Ovary (tissue), 9 donors: Measurements from ENCODE around the gene ABHD10. TPM values are rescaled to one million over a fixed set of nuclear protein-coding genes. Genes with fewer than 3 reads are reported as not detected.

Experiments used
- DNase-seq, 5 donors: peaks; one replicate each; pipeline ENCODE4 v3.0.0-alpha.2; 2019 to 2020
- H3K27ac ChIP-seq, 2 donors: fragments of 200-600 bp; one replicate each; pipeline versions ENCODE4 v1.5.1 to v1.8.0; 2019 to 2022
- H3K27me3 ChIP-seq: fragments of 200-600 bp; one replicate; pipeline ENCODE4 v1.8.0; 2022
- H3K36me3 ChIP-seq: fragments of 200-600 bp; sonication (generic); one replicate; pipeline ENCODE4 v1.5.1; 2019
- H3K4me1 ChIP-seq: one replicate; pipeline ENCODE4 v1.8.1; 2013; ENCODE audit warnings: mild to moderate bottlenecking, moderate library complexity; ENCODE audit not compliant: insufficient read depth
- H3K4me3 ChIP-seq: fragments of 200-600 bp; sonication (generic); one replicate; pipeline ENCODE4 v1.5.1; 2017
- H3K9me3 ChIP-seq, 2 donors: fragments of 200-600 bp in 1 of 2; sonication (generic) in 1 of 2; one replicate each; pipeline versions ENCODE4 v1.5.1 to v1.8.1; 2013 to 2019; ENCODE audit warnings: mild to moderate bottlenecking in 1 of 2, moderate library complexity in 1 of 2
- CTCF ChIP-seq, 3 donors: fragments of 450-650 bp in 2 of 3; fragments of 200-600 bp in 1 of 3; IDR thresholded peaks; one replicate each; pipeline versions ENCODE4 v1.5.1 to v1.8.0; 2016 to 2022; ENCODE audit warnings: antibody characterized with exemption in 3 of 3, mild to moderate bottlenecking in 1 of 3
- EP300 ChIP-seq: sonication (generic); formaldehyde crosslinking; IDR thresholded peaks from one replicate; pipeline ENCODE4 v1.6.1; 2017; ENCODE audit warnings: antibody characterized with exemption
- POLR2A ChIP-seq: fragments of 450-650 bp; IDR thresholded peaks from one replicate; pipeline ENCODE4 v1.6.1; 2017; ENCODE audit warnings: antibody characterized with exemption, mild to moderate bottlenecking, moderate library complexity
- WGBS, 3 donors: extraction: QIAGEN DNeasy Blood & Tissue Kit in 1 of 3; methylation state at CpG; one replicate each; pipeline versions ENCODE4 v1.1.5 to v1.1.7; 2013 to 2017; 5-methylcytosine and 5-hydroxymethylcytosine counted together
- intact Hi-C, 4 donors: fragments of 100-400 bp; cut with DNase I; formaldehyde crosslinking; loops; one replicate each; pipeline versions ENCODE4 v1.11.0 to v1.15.1; 2022 to 2023
- polyA plus RNA-seq, 2 donors: library from polyadenylated mRNA; stranded (reverse); fragments of 200-250 nt in 1 of 2; fragments of 350-450 nt in 1 of 2; fragmentation: Illumina TruSeq in 1 of 2; extraction: RNeasy Lipid Tissue Mini Kit (QIAGEN cat#74804) in 1 of 2; gene quantifications; one replicate each; pipeline ENCODE4 v1.2.3, GENCODE V29; 2013 to 2014
- total RNA-seq, 7 donors: library from RNA; depleted of rRNA in 2 of 7; stranded (reverse); fragments of >200 nt in 2 of 7; fragmentation: NEBNext Ultra II Directional in 3 of 7; extraction: Animal tissue kit (Norgen Biotek cat#: 25700) in 3 of 7; gene quantifications; one replicate each; pipeline versions ENCODE4 v1.1.0 to v1.2.4, GENCODE V29; 2016 to 2023
- donor health status: DM: no; HTN: no; CAD: no; lungs with moderate emphysema.
- donor health status: DM: no; HTN: no; CAD: no.
- donor health status: Bipolar disorder and iron deficiency.
- donor health status: DM: yes; HTN: yes; CAD: no.
- donor health status: DM: no; HTN: no; CAD: no.
- donor health status: DM: yes; HTN: yes; CAD: no.

ABHD10 gene
- total and polyA plus RNA-seq, 9 donors: 18.2 to 37.0 (median 27.9) TPM

- no peak for DNase-seq
- H3K4me3 ChIP-seq: no peak overlapping the region
- H3K27ac ChIP-seq: no peak overlapping the region
- peaks cover 2% of the 10 kb centered on the region for H3K4me1 ChIP-seq
- no peaks in the 10 kb centered on the region for H3K36me3 ChIP-seq
- WGBS, 3 donors: 73 to 98% (median 83%) methylated on average over 4 of the region's 4 CpGs
- TF ChIP-seq CTCF (IDR thresholded peaks at IDR 0.05) (no peak), EP300 (no peak), POLR2A (no peak)
- no peaks in the 10 kb centered on the region for H3K27me3 ChIP-seq
- H3K9me3 ChIP-seq: no peaks in the 10 kb centered on the region
- intact Hi-C loops: no loop called here
These were observed 26.4 kb downstream of the ABHD10 start for GRCh38 chr3:112005091-112005672.

- H3K36me3 ChIP-seq: no peaks in the 10 kb centered on the region
- no peak overlapping the region for H3K27ac ChIP-seq
- intact Hi-C loops: no loop called here
- H3K9me3 ChIP-seq: no peaks in the 10 kb centered on the region
- H3K27me3 ChIP-seq: no peaks in the 10 kb centered on the region
- TF ChIP-seq EP300 (no peak), CTCF (IDR thresholded peaks at IDR 0.05) (no peak), POLR2A (no peak)
- H3K4me3 ChIP-seq: no peak overlapping the region
- DNase-seq: no peak
- 2 to 18% (median 7%) methylated on average over 1 of the region's 1 CpG for WGBS, 3 donors
- H3K4me1 ChIP-seq: peaks cover 2% of the 10 kb centered on the region
These were observed 28.8 kb downstream of the ABHD10 start for GRCh38 chr3:112007633-112008032.

- H3K36me3 ChIP-seq: no peaks in the 10 kb centered on the region
- no peak overlapping the region for H3K27ac ChIP-seq
- 81 to 86% (median 82%) methylated on average over 2 of the region's 2 CpGs for WGBS, 3 donors
- no peaks in the 10 kb centered on the region for H3K9me3 ChIP-seq
- H3K27me3 ChIP-seq: no peaks in the 10 kb centered on the region
- peaks cover 4% of the 10 kb centered on the region for H3K4me1 ChIP-seq
- TF ChIP-seq CTCF (IDR thresholded peaks at IDR 0.05) (no peak), POLR2A (no peak), EP300 (no peak)
- no peak overlapping the region for H3K4me3 ChIP-seq
- intact Hi-C loops: loop anchor here in 1 of 4 donors (5.0 kb wide), 2 partner anchors 292 to 342 kb away; no protein-coding TSS in a partner anchor
- no peak for DNase-seq
These were observed 30.8 kb downstream of the ABHD10 start for GRCh38 chr3:112009670-112010069.

- intact Hi-C loops: loop anchor here in 1 of 4 donors (5.0 kb wide), 2 partner anchors 293 to 343 kb away; no protein-coding TSS in a partner anchor
- DNase-seq: no peak
- 49 to 58% (median 55%) methylated on average over 3 of the region's 3 CpGs for WGBS, 3 donors
- Histone ChIP-seq H3K27ac (no peak overlapping the region), H3K36me3 (no peaks in the 10 kb centered on the region), H3K4me1 (peaks cover 4% of the 10 kb centered on the region), H3K4me3 (no peak overlapping the region), H3K27me3 (no peaks in the 10 kb centered on the region), H3K9me3 (no peaks in the 10 kb centered on the region)
- TF ChIP-seq POLR2A (no peak), EP300 (no peak), CTCF (IDR thresholded peaks at IDR 0.05) (no peak)
These were observed 31.8 kb downstream of the ABHD10 start for GRCh38 chr3:112010636-112011035.
